ENCODE results near the gene AMPH. TPM values are rescaled to one million over a fixed set of nuclear protein-coding genes. Genes with fewer than 3 reads are reported as not detected.

Gene AMPH
- total and polyA plus RNA-seq, 9 of the 15 experiments (the other 6 are each of a cell fraction or from before 2014, with no cell fraction given) = 0.03 to 0.35 TPM; not detected in 7

DNA sequence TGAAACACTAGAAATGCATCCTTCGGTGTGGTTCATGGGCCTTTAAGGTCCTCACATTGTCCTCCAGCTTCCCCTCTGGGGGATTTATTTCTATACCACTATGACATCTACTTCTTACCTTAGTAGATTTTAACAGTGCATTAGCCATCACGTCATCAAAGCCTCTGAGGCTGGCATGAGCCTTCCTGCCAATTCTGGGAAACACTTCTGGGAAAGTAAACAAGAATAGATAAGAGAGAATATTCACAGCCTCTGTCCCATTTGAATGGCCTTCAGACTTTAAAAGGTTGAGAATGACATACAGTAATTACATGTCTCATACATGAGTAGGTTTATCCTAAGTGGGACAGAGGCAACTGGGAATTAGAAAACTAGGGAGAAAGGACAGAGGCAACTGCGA, 89.7 kb downstream of the AMPH start:
- 0% methylated on average over 3 of the region's 3 CpGs for WGBS (ENCODE audit: insufficient coverage, low coverage, missing lambda C conversion rate)
- no TSS peak for BruUV-seq (replicated peaks)
- no peak overlapping the region for H2AFZ ChIP-seq (ENCODE audit: low read depth, low read length)

More for the DNA sequence above, 89.7 kb downstream of the AMPH start:
- Histone ChIP-seq H3K9ac (ENCODE audit: insufficient read depth in 1 of 2, low read depth in 2 of 2, low read length in 2 of 2) (no peak overlapping the region), H4K20me1 (replicated peaks; ENCODE audit: control insufficient read depth, insufficient read depth, low read length) (no peaks in the 10 kb centered on the region), H3K9me1 (ENCODE audit: control insufficient read depth, insufficient read depth, low read length) (no peaks in the 10 kb centered on the region), H3K27ac (ENCODE audit: extremely low read depth, low read depth, low read length) (no peak overlapping the region), H3K4me2 (ENCODE audit: insufficient read depth, low read length) (no peak overlapping the region), H3K9me3 (replicated peaks; ENCODE audit: control insufficient read depth, insufficient read depth, low read depth, low read length) (no peaks in the 10 kb centered on the region), H3K4me1 (replicated peaks in 1 of 2; ENCODE audit: control insufficient read depth in 2 of 2, insufficient read depth in 2 of 2, low read length in 2 of 2) (no peaks in the 10 kb centered on the region), H3K36me3 (ENCODE audit: control insufficient read depth, insufficient read depth, low read length) (no peaks in the 10 kb centered on the region), H3K79me2 (ENCODE audit: control insufficient read depth, insufficient read depth, low read length) (no peaks in the 10 kb centered on the region), H3K4me3 (no peak overlapping the region), H3K27me3 (ENCODE audit: control insufficient read depth in 2 of 2, insufficient read depth in 2 of 2, low read length in 2 of 2) (no peaks in the 10 kb centered on the region)
- TF ChIP-seq PCBP1 (IDR thresholded peaks at IDR 0.05; ENCODE audit: low read depth, low read length, poor library complexity, severe bottlenecking) = no peak
- TF ChIP-seq NFYB (IDR thresholded peaks at IDR 0.05; ENCODE audit: extremely low read depth, insufficient read length) = no peak
- no peak for TF ChIP-seq TEAD4 (IDR thresholded peaks at IDR 0.05; ENCODE audit: low read length)
- no peak for TF ChIP-seq TEAD4 (CRISPR knock-in tag; IDR thresholded peaks at IDR 0.05; ENCODE audit: borderline replicate concordance)
- no peak for TF ChIP-seq KHSRP (IDR thresholded peaks at IDR 0.05)
- TF ChIP-seq ERF (CRISPR knock-in tag; IDR thresholded peaks at IDR 0.05) = no peak
- TF ChIP-seq CC2D1A (IDR thresholded peaks at IDR 0.05) = no peak
- TF ChIP-seq NCOA2 (IDR thresholded peaks at IDR 0.05; ENCODE audit: partially characterized antibody in 2 of 2) = no peak
- TF ChIP-seq, protein P1, sequence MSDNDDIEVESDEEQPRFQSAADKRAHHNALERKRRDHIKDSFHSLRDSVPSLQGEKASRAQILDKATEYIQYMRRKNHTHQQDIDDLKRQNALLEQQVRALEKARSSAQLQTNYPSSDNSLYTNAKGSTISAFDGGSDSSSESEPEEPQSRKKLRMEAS (CRISPR knock-in tag; IDR thresholded peaks at IDR 0.05) = no peak
- TF ChIP-seq ELK3 (CRISPR knock-in tag; IDR thresholded peaks at IDR 0.05) = no peak
- TF ChIP-seq, protein P2, sequence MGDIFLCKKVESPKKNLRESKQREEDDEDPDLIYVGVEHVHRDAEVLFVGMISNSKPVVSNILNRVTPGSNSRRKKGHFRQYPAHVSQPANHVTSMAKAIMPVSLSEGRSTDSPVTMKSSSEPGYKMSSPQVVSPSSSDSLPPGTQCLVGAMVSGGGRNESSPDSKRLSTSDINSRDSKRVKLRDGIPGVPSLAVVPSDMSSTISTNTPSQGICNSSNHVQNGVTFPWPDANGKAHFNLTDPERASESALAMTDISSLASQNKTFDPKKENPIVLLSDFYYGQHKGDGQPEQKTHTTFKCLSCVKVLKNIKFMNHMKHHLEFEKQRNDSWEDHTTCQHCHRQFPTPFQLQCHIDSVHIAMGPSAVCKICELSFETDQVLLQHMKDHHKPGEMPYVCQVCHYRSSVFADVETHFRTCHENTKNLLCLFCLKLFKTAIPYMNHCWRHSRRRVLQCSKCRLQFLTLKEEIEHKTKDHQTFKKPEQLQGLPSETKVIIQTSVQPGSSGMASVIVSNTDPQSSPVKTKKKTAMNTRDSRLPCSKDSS (IDR thresholded peaks at IDR 0.05; ENCODE audit: low read depth, partially characterized antibody) = no peak
- TF ChIP-seq, protein P3, sequence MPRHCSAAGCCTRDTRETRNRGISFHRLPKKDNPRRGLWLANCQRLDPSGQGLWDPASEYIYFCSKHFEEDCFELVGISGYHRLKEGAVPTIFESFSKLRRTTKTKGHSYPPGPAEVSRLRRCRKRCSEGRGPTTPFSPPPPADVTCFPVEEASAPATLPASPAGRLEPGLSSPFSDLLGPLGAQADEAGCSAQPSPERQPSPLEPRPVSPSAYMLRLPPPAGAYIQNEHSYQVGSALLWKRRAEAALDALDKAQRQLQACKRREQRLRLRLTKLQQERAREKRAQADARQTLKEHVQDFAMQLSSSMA (CRISPR knock-in tag; IDR thresholded peaks at IDR 0.05) = no peak
- TF ChIP-seq FIP1L1 (IDR thresholded peaks at IDR 0.05; ENCODE audit: low read depth, low read length, poor library complexity, severe bottlenecking) = no peak
- TF ChIP-seq HEY1 (CRISPR knock-in tag; IDR thresholded peaks at IDR 0.05; ENCODE audit: borderline replicate concordance) = no peak
- no peak for TF ChIP-seq ZNF140 (CRISPR knock-in tag; IDR thresholded peaks at IDR 0.05)
- TF ChIP-seq COPS2 (conservative IDR thresholded peaks at IDR 0.05) = no peak
- TF ChIP-seq, protein P4, sequence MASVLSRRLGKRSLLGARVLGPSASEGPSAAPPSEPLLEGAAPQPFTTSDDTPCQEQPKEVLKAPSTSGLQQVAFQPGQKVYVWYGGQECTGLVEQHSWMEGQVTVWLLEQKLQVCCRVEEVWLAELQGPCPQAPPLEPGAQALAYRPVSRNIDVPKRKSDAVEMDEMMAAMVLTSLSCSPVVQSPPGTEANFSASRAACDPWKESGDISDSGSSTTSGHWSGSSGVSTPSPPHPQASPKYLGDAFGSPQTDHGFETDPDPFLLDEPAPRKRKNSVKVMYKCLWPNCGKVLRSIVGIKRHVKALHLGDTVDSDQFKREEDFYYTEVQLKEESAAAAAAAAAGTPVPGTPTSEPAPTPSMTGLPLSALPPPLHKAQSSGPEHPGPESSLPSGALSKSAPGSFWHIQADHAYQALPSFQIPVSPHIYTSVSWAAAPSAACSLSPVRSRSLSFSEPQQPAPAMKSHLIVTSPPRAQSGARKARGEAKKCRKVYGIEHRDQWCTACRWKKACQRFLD (CRISPR knock-in tag; IDR thresholded peaks at IDR 0.05) = no peak
- TF ChIP-seq GATAD2B (IDR thresholded peaks at IDR 0.05; ENCODE audit: borderline replicate concordance) = no peak
- POLR2A ChIA-PET = interaction anchor here (0.7 kb wide), 1 partner anchor 138 kb away, joined by 3 read pairs; no protein-coding TSS in a partner anchor
- intact Hi-C loops (cut with micrococcal nuclease) (no loop called here), in situ Hi-C loops (cut with MboI) (no loop called here)
- ATAC-seq = no peak
- DNase-seq (ENCODE audit: extremely low read depth in 1 of 4, low spot score in 3 of 4) = no peak
- CTCF ChIA-PET (ENCODE audit: low intra/inter-chr PET ratio) = no interaction called here
- no peak for FAIRE-seq

All from K562 (cell line).